Stomach (tissue), 4 donors: ENCODE results near the gene GAD1.

Experiments
- CTCF ChIP-seq, 7 experiments: fragments of 450-650 bp in 4 of 7; fragments of 200-600 bp in 3 of 7; sonication (generic) in 3 of 7; IDR thresholded peaks; one replicate each; pipeline ENCODE4 v1.5.1; 2016 to 2019; ENCODE audit warnings: antibody characterized with exemption in 7 of 7, control low read depth in 2 of 7, mild to moderate bottlenecking in 1 of 7
- EP300 ChIP-seq: sonication (generic); formaldehyde crosslinking; IDR thresholded peaks from one replicate; pipeline ENCODE4 v1.6.1; 2017; ENCODE audit warnings: antibody characterized with exemption
- POLR2A ChIP-seq, 4 donors: fragments of 450-650 bp; IDR thresholded peaks; one replicate each; pipeline ENCODE4 v1.6.1; 2016; ENCODE audit warnings: antibody characterized with exemption in 4 of 4, control low read depth in 2 of 4, mild to moderate bottlenecking in 1 of 4, moderate library complexity in 1 of 4

GRCh38 chr2:170886386-170886785 lies 69.7 kb downstream of the GAD1 start:
- TF ChIP-seq EP300, result no peak
- TF ChIP-seq POLR2A (IDR thresholded peaks at IDR 0.05), result no peak
- no peak for TF ChIP-seq CTCF (IDR thresholded peaks at IDR 0.05)
